Esophagus muscularis mucosa (tissue), 4 donors: ENCODE results near the gene AFP. TPM values are rescaled to one million over a fixed set of nuclear protein-coding genes. Genes with fewer than 3 reads are reported as not detected.

ENCODE experiments used
- DNase-seq: peaks from one replicate; pipeline ENCODE4 v3.0.0-alpha.2; 2017; ENCODE audit errors: extremely low spot score
- H3K27ac ChIP-seq, 4 donors: fragments of 200-600 bp; sonication (generic); replicated peaks in 1 of 4; 1 replicate in 3 of 4; 2 replicates in 1 of 4; pipeline ENCODE4 v1.5.1; 2016 to 2019; ENCODE audit warnings: mild to moderate bottlenecking in 1 of 4
- H3K27me3 ChIP-seq, 4 donors: fragments of 200-600 bp; sonication (generic); one replicate each; pipeline versions ENCODE4 v1.5.1 to v1.6.0; 2016 to 2019
- H3K36me3 ChIP-seq, 4 donors: fragments of 200-600 bp; sonication (generic); one replicate each; pipeline ENCODE4 v1.5.1; 2016 to 2019
- H3K4me1 ChIP-seq, 4 donors: fragments of 200-600 bp; sonication (generic); one replicate each; pipeline ENCODE4 v1.5.1; 2016 to 2019
- H3K4me3 ChIP-seq, 4 donors: fragments of 200-600 bp; sonication (generic); 1 replicate in 2 of 4; 2 replicates in 2 of 4; pipeline ENCODE4 v1.5.1; 2016 to 2019; ENCODE audit warnings: mild to moderate bottlenecking in 4 of 4, moderate library complexity in 1 of 4
- H3K9me3 ChIP-seq, 4 donors: fragments of 200-600 bp; sonication (generic); 1 replicate in 3 of 4; 2 replicates in 1 of 4; pipeline ENCODE4 v1.5.1; 2016 to 2019
- EP300 ChIP-seq: sonication (generic); formaldehyde crosslinking; IDR thresholded peaks from one replicate; pipeline ENCODE4 v1.6.1; 2017; ENCODE audit warnings: antibody characterized with exemption
- POLR2A ChIP-seq: fragments of 450-650 bp; IDR thresholded peaks from one replicate; pipeline ENCODE4 v1.6.1; 2017; ENCODE audit warnings: antibody characterized with exemption, moderate library complexity, mild to moderate bottlenecking, low read depth
- POLR2AphosphoS5 ChIP-seq, 2 donors: sonication (generic); formaldehyde crosslinking; IDR thresholded peaks; one replicate each; pipeline ENCODE4 v1.6.1; 2017; ENCODE audit warnings: antibody characterized with exemption in 2 of 2
- WGBS: methylation state at CpG from one replicate; pipeline ENCODE4 v1.1.5; 2018; 5-methylcytosine and 5-hydroxymethylcytosine counted together
- intact Hi-C: fragments of 100-400 bp; cut with DNase I; formaldehyde crosslinking; loops from one replicate; pipeline ENCODE4 v1.15.1; 2023
- total RNA-seq, 4 donors: library from RNA; depleted of rRNA; stranded (reverse); fragments of >200 nt; gene quantifications; one replicate each; pipeline versions ENCODE4 v1.1.0 to v1.2.1, GENCODE V29; 2016
- TF ChIP-seq, protein P1 (sequence below), 3 experiments: fragments of 200-600 bp in 2 of 3; fragments of 450-650 bp in 1 of 3; sonication (generic) in 2 of 3; IDR thresholded peaks; one replicate each; pipeline ENCODE4 v1.5.1; 2017 to 2019; ENCODE audit warnings: antibody characterized with exemption in 3 of 3, mild to moderate bottlenecking in 2 of 3, moderate library complexity in 1 of 3

Gene AFP
- total RNA-seq, 4 donors from 2014 or later, result not detected

DNA sequence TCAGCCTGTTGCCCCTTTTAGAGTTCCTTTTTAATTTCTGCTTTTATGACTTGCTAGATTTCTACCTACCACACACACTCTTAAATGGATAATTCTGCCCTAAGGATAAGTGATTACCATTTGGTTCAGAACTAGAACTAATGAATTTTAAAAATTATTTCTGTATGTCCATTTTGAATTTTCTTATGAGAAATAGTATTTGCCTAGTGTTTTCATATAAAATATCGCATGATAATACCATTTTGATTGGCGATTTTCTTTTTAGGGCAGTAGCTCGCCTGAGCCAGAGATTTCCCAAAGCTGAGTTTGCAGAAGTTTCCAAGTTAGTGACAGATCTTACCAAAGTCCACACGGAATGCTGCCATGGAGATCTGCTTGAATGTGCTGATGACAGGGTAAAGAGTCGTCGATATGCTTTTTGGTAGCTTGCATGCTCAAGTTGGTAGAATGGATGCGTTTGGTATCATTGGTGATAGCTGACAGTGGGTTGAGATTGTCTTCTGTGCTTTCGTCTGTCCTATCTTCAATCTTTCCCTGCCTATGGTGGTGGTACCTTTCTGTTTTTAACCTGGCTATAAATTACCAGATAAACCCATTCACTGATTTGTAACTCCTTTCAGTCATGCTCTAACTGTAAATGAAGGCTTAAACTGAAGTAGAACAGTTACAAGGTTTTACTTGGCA, 24.1 kb upstream of the AFP start:
- Histone ChIP-seq H3K9me3 (no peaks in the 10 kb centered on the region), H3K4me3 (no peak overlapping the region), H3K4me1 (no peaks in the 10 kb centered on the region), H3K36me3 (no peaks in the 10 kb centered on the region), H3K27ac (no peak overlapping the region), H3K27me3 (no peaks in the 10 kb centered on the region)
- no peak for TF ChIP-seq POLR2A
- TF ChIP-seq EP300, result no peak
- no peak for TF ChIP-seq POLR2AphosphoS5 (IDR thresholded peaks at IDR 0.05)
- intact Hi-C loops, result no loop called here
- DNase-seq, result no peak
- WGBS, result 96% methylated on average over 8 of the region's 8 CpGs

DNA sequence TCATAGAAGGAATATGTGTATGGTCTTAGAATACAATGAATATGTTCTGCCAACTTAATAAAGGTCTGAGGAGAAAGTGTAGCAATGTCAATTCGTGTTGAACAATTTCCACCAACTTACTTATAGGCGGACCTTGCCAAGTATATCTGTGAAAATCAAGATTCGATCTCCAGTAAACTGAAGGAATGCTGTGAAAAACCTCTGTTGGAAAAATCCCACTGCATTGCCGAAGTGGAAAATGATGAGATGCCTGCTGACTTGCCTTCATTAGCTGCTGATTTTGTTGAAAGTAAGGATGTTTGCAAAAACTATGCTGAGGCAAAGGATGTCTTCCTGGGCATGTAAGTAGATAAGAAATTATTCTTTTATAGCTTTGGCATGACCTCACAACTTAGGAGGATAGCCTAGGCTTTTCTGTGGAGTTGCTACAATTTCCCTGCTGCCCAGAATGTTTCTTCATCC, 22.7 kb upstream of the AFP start:
- no peak for DNase-seq
- intact Hi-C loops, result no loop called here
- H3K27me3 ChIP-seq, result no peaks in the 10 kb centered on the region
- H3K27ac ChIP-seq, result no peak overlapping the region
- H3K36me3 ChIP-seq, result no peaks in the 10 kb centered on the region
- H3K4me3 ChIP-seq, result no peak overlapping the region
- no peaks in the 10 kb centered on the region for H3K9me3 ChIP-seq
- TF ChIP-seq POLR2A, result no peak
- TF ChIP-seq POLR2AphosphoS5 (IDR thresholded peaks at IDR 0.05), result no peak
- no peak for TF ChIP-seq EP300
- TF ChIP-seq, protein P1, sequence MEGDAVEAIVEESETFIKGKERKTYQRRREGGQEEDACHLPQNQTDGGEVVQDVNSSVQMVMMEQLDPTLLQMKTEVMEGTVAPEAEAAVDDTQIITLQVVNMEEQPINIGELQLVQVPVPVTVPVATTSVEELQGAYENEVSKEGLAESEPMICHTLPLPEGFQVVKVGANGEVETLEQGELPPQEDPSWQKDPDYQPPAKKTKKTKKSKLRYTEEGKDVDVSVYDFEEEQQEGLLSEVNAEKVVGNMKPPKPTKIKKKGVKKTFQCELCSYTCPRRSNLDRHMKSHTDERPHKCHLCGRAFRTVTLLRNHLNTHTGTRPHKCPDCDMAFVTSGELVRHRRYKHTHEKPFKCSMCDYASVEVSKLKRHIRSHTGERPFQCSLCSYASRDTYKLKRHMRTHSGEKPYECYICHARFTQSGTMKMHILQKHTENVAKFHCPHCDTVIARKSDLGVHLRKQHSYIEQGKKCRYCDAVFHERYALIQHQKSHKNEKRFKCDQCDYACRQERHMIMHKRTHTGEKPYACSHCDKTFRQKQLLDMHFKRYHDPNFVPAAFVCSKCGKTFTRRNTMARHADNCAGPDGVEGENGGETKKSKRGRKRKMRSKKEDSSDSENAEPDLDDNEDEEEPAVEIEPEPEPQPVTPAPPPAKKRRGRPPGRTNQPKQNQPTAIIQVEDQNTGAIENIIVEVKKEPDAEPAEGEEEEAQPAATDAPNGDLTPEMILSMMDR (IDR thresholded peaks at IDR 0.05), result no peak
- 96% methylated on average over 4 of the region's 4 CpGs for WGBS
- no peaks in the 10 kb centered on the region for H3K4me1 ChIP-seq

DNA sequence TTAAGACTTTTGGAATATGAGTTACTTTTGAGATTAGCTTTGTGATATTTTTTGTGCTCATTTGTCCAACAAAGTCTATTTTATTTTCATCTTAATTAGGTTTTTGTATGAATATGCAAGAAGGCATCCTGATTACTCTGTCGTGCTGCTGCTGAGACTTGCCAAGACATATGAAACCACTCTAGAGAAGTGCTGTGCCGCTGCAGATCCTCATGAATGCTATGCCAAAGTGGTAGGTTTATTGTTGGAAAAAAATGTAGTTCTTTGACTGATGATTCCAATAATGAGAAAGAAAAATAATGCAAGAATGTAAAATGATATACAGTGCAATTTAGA, 21.1 kb upstream of the AFP start:
- no peak overlapping the region for H3K27ac ChIP-seq
- H3K4me1 ChIP-seq, result no peaks in the 10 kb centered on the region
- no peak for DNase-seq
- intact Hi-C loops, result no loop called here
- H3K4me3 ChIP-seq, result no peak overlapping the region
- H3K27me3 ChIP-seq, result no peaks in the 10 kb centered on the region
- H3K36me3 ChIP-seq, result no peaks in the 10 kb centered on the region
- WGBS, result 72% methylated on average over 2 of the region's 2 CpGs
- no peak for TF ChIP-seq POLR2AphosphoS5 (IDR thresholded peaks at IDR 0.05)
- no peaks in the 10 kb centered on the region for H3K9me3 ChIP-seq

DNA sequence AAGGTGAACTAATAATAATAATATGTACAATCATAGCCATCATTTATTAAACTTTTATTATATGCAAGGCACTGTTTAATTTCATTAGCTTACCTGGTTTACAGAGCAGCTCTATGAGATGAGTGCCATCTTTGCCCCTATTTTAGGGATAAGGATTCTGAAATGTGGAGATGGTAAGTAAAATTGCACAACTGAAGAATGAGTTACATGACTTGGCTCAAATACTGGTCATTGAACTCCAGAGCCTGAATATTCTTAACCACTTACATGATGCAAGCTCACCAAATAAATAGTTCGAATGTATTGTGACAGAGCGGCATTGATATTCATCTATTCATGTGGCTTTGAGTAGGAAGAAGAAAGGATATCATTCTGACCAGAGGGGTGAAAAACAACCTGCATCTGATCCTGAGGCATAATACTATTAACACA, 20.2 kb upstream of the AFP start:
- H3K4me3 ChIP-seq, result no peak overlapping the region
- 83% methylated on average over 2 of the region's 2 CpGs for WGBS

DNA sequence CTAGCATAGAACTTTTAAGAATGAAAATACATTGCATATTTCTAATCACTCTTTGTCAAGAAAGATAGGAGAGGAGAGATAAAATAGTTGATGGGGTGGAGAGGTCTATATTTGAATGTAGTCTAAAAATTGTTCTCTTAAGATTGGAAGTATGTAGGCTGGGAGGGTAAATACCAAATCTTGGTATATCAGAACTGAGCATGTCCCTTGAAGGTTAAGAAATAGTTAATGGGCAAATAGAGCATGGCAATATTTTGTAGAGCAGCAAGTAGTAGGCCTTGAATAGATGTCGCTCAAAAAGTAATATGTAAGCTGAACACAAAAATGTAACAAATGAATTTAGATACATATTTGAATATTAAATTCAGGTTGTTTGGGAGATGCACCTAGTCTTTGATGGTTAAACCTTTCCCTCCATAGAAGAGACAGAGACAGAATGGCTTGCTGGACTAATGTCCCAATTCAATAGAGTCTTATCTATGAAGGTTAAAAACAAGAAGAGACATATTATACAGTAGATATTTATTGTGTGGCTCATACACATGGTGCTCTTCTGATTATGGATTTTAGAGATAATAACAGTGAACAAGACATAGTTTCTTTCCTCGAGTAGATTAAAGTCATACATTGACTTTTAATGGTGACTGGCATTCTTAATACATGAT, 19.5 kb upstream of the AFP start:
- TF ChIP-seq EP300 (no peak), POLR2AphosphoS5 (IDR thresholded peaks at IDR 0.05) (no peak), POLR2A (no peak)
- TF ChIP-seq, protein P1 (IDR thresholded peaks at IDR 0.05), result no peak
- WGBS, result 77% methylated on average over 2 of the region's 2 CpGs
- Histone ChIP-seq H3K27me3 (no peaks in the 10 kb centered on the region), H3K36me3 (no peaks in the 10 kb centered on the region), H3K4me1 (no peaks in the 10 kb centered on the region), H3K27ac (no peak overlapping the region), H3K9me3 (no peaks in the 10 kb centered on the region), H3K4me3 (no peak overlapping the region)
- intact Hi-C loops, result no loop called here
- DNase-seq, result no peak

More for the DNA sequence above, 20.2 kb upstream of the AFP start:
- Histone ChIP-seq H3K36me3 (no peaks in the 10 kb centered on the region), H3K4me1 (no peaks in the 10 kb centered on the region), H3K9me3 (no peaks in the 10 kb centered on the region), H3K27me3 (no peaks in the 10 kb centered on the region), H3K27ac (no peak overlapping the region)
- TF ChIP-seq POLR2A (no peak), EP300 (no peak), POLR2AphosphoS5 (IDR thresholded peaks at IDR 0.05) (no peak)
- TF ChIP-seq, protein P1 (IDR thresholded peaks at IDR 0.05), result no peak
- intact Hi-C loops, result no loop called here
- DNase-seq, result no peak
